CD4-positive, alpha-beta T cell treated with Interleukin-17A for 1 hour (primary cell): Measurements from ENCODE around the gene KLF15.

Experiments used
- DNase-seq: peaks from one replicate; pipeline ENCODE4 v3.0.0-alpha.2; 2020

The KLF15 gene

DNA sequence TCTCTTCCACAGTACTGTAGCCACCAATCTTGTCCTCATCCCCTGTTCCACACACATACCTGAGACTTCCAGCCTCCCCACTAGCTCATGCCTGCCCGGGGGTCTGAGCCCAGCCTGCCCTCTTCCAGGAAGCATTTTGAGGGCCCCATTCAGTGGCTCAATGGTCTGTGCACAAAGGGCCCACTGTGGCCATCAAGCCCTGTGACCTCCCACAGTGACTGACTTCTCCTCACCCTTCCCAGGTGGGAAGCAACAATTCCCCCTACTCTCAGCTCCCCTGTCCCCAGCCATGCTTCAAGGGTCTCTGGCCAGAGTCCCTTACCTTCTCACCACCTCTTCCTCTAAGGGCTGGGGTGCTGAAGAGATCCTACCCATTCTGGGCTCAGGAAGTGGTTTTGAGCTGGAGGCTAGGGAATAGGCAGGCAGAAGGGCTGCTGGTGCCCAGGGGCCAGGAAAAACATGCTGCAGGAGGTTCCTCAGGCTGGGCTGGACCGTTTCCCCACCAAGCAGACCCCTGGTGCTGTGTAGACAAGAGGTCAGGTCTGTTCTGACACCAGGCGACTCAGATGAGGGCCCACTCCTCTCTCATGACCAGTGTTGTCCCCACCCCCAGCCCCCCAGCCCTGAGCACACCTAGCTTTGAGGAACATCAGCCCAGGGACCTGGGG is 3.0 kb upstream of the KLF15 start:
- no peak for DNase-seq

DNA sequence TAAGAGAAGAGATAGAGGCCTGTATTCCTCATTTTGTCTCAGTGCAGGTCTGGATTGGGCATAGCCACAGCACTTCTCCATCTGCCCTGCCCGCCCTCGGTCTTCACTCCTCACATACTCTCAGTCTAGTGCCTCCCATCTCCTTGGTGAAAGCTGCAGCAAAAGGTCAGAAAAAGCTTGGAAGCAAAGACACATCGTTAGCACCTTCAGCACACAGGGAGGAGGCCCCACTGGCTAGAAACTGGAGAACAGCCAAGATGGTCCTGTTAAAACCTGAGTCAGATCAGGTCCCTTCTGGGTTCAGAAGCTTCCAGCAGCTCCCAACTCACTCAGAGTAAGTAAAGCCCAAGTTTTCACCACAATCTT is 1.6 kb upstream of the KLF15 start:
- no peak for DNase-seq

DNA sequence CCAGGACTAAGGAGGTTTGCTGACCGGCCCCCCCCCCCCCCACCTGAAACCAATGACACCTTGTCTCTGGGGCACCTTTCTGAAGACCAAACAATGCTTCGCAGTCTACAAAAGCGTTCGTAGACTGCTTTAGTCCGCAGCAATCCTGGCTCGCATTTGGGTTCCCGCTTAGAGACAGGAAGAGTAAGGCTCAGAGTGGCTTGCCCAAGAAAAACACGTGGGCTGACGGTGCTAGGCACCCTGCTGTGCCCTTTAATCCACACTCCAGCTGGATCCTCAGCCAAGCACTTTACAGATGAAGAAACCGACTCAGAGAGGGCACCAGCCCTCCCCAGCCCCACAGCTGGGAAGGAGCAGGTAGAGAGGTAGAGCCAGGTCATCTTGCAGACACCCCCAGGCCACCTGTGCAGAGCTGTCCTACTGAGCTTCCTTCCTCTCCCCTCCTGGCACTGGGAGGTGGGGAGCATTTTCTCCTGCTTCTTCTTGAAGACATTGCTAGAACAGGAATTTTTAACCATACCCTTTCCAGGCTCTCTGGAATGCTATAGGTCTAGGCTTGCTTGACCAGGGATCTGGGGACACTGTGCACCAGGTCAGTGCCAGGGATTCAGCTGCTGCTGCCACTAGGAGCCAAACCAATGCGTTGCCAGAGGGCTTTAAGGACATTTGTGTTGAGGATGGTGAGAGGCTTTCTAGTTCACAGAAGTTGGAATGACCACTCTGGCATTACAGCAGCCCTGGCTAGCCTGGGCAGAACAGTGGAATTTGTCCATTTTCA is 1.0 kb upstream of the KLF15 start:
- peak; percentile 3 for DNase-seq

DNA sequence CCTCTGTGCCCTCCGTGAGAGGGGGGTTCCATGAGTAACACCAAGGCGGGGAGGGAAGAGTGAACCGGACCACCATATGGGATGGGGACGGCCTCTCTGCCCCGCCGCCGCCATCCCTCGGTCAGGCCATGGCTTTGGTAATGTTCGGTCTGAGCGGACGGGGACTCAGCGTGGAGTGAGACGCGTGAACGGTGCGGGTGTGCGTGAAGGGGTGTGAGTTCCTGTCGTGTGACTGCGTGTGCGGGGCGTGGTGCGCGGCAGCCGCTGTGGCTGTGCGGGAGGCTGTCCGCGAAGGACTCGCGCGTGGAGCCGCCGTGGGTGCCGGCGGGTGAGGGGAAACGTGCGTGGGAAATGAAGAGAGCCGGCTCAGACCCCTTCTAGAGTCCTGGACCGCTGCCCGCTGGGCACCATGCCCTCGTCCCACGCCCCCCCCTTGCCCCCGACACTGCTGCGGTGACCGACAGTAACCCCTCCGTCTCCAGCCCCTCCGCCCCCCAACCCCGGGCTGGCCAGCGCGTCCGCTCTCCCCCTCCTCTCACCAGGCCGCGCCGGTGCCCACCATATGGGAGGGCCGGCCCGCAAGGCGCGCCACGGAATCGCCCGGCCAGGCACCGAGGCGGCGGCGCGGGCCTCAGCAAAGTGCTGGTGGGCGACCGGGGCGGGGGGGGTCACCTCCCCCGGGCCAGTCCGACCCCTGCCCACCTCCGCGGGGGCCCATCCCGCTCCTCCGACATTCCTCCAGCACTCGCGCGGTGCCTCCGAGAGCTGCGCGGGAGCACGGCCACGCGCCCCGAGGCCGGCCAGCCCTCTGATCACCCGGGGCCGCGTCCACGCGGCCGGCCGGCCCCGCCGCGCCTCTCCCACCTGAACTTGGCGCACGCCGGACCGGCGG is 589 bp downstream of the KLF15 start:
- peak; percentile 25 for DNase-seq

DNA sequence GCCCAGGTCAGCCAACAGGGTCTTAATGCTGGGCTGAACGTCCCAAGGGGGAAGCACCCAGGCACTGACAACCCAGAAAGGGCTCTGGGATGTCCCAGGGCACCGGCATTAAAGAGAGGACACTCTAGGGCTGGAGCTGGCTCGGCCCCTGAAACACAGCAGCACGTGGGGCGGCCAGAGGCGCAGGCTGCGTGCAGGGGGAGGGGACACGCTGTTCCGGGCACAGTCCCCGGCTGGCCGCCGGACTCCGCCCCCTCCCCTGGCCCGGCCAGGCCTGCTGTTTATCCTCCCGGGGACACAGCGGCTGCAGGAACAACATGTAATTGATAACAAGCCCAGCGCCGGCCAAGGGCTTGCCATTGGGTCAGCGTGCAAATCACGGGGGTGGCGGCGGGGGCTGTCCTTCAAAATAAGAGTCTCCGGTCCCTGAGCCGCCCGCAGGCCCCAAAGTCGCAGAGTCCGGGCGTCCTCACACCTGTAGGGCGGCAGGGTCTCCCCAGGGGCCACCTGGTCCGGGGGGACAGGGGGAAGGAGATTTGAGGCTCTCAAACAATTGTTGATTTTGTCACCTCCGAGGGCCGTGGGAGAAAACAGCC is 1.3 kb downstream of the KLF15 start:
- peak; percentile 2 for DNase-seq

DNA sequence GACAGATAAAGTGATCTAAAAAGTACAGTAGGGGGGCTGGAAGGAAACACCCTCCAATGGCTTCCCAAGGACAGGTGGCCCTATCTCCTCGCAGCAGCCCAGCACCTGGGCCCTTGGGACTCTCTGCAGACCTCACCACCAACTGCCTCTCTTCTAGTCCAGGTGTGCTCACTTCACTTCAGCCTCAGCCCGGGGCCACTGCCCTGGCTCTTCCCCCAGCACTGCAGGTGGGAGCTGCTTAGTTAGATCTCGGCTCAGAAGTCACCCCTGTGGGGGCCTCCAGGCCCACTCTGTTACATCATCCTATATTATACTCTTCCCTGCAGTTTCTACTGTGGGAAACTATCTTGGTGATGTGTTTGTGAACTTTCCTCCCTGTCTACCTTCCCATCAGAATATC is 2.0 kb downstream of the KLF15 start:
- DNase-seq: no peak

DNA sequence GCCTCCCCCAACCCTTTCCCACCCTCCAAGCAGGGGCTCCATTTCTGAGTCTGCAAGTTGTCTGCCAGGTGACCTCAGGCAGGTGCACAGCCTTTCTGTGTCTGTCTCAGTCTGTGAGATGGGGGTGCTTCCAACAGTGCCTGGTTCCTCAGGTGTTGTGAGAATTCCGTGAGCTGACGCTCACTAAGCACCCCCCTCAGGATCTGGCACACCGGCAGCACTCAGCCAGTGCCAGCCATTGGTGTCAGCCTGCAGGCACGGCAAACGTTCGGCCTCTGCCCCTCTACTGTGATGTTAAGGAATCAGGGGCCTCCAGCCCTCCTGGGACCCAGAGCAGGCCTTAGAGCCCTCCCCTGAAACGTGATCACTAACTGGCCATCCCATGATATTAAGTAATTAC is 2.4 kb downstream of the KLF15 start:
- DNase-seq: no peak

DNA sequence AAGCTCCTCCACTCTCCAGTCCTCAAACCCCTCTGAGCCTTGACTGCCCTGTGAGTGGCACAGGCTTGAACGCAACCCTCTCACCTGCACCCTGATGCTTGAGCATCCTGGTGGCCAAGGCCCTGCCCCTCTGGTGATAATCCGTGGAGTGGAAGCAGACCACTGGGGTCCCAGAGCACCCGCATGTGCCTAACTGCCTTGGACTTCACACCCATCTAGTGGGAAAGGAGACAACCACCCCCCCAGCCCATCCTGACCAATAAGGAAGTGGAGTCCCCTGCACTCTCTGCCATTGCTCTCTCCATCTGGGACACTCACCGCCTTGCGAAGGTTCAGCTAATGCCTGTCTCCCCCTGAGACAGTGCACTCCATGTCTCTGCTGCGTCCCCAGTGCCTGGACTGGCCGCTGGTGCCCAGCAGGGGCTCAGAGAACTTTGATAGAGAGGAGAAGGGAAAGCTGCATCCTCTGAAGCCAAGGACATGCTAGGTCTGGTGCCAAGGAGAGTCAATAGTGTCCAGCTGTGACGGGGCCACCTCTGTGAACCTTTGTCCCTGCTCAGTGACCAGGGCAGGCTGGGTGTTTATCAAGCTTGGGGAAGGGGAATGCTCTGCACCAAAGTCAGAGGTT is 3.4 kb downstream of the KLF15 start:
- DNase-seq: no peak

DNA sequence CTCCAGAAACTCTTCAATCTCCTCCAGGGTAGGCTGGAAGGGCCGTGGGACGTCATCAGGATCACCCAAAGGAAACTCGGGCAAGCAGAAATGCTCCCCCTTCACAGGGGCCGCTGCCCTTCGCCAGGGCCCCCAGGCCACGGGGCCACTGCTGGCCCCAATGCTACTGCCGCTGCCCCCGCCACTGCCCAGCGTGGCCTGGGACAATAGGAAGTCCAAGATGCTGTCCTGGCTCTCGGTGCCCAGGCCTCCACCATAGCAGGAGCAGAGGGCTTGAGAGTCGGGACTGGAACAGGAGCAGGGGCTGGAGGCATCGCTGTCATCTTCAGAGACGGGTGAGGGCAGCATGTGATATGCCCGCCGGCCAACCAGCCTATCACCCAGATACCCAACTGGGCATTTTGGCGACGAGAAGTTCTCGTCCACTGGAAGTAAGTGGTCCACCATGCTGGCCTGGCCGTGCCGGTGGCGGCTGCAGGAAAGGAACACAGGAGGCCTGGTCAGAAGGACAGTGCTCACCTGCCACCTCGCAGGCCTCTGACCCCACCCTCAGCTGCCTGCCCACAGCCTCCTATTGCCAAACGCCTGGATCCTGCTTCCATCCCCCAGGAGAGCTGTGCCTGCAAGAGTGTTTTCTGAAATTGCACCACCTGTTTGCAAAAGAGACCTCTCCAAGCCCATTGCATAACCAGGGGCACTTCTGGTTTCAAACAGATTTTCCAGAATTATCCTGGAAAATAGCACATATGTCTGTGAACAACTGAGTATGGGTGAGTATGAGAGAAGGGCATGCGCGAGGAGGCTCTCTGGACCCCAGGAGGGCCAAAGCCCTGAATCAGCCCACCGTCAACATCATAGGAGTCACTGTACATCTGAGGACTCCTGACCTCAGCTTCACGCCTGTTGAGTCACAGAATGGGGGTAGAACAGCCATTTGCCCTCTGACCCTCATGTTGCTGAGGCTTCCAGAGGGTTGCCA is 4.4 kb downstream of the KLF15 start:
- no peak for DNase-seq

DNA sequence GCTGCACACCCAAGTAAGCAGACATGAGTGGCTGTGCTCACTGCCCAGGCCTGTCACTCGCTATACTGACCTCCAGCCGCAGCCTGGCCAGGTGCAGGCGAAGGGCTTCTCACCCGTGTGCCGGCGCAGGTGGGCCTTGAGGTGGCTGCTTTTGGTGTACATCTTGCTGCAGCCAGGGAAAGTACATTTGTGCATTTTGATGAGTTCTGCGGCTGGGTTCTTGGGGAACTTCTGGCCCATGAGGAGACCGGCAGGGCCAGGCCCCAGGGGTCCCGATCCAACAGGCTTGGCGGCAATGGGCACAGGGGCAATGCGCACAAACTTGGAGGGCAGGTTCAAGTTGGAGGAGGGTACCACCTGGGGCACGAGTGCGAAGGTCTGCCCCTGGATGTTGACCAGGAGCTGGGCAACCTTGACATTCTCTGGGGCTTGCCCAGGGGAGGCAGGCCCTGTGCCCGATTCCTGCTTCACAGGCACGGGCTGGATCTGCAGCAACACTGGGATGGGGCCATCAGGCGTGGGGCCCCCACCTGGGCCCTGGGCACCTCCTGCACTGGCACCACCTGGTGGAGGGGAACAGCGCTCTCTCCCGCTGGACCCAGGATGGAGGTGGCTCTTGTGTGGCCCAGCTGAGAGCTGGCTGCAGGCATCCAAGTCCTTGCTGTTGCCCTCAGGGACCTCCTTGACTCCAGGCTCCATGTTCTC is 5.3 kb downstream of the KLF15 start:
- no peak for DNase-seq

DNA sequence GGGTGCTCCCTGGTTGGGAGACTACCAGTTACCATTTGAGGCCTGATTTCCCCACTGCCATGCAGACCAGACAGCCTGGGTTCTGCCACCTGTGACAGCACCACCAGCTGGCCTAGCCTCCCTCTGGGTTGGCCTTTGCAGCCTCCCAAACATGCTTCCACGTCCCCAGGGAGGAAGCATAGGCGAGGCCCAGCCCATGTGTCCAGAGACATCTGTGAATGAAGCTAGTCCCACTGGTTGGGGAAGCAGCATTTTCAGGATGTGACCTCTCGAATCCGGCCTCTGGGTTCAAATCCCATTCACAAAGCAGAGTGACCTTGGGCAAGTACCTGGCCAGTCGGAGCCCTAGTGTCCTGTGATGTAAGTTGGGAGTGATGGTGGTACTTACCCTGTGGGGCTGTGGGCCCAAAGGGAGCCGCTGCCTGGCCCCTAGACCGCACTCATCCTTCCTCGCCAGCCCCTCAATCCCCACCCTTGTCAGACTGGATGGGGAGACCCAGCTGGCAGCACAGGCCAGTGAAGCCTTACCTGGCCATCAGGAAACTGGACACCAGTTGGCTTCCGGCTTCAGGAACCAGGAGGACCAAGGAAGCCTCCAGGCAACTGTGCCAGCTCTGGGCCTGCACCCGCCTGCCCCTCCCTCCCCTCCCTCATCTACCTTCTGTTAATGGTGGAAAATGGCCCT is 6.0 kb downstream of the KLF15 start:
- DNase-seq: no peak

DNA sequence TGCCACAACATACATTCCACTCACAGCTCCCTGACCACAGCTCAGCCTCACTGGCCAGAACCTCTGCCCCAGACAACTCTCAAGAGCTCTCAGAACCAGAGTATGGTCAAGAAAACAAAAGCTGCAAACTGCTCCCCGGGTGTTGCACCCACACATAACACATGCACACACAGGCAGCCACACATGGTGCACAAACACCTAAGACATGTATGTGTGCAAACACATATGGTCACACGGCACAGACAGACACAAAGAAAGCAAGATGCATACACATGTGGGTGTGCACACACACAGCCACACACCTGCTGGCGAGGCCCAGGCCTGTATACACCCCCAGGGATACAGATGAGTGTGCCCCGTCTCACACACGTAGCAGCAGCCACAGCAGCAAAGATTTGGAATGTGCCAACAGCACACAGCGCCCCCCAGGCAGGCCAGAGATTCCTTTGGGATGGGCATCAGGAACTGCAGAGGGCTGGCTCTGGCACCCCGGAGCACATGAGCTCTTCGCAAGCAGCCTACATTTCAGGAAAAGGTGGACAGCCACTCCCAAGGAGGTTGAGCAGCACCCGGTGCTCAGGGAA is 6.6 kb downstream of the KLF15 start:
- DNase-seq: no peak

DNA sequence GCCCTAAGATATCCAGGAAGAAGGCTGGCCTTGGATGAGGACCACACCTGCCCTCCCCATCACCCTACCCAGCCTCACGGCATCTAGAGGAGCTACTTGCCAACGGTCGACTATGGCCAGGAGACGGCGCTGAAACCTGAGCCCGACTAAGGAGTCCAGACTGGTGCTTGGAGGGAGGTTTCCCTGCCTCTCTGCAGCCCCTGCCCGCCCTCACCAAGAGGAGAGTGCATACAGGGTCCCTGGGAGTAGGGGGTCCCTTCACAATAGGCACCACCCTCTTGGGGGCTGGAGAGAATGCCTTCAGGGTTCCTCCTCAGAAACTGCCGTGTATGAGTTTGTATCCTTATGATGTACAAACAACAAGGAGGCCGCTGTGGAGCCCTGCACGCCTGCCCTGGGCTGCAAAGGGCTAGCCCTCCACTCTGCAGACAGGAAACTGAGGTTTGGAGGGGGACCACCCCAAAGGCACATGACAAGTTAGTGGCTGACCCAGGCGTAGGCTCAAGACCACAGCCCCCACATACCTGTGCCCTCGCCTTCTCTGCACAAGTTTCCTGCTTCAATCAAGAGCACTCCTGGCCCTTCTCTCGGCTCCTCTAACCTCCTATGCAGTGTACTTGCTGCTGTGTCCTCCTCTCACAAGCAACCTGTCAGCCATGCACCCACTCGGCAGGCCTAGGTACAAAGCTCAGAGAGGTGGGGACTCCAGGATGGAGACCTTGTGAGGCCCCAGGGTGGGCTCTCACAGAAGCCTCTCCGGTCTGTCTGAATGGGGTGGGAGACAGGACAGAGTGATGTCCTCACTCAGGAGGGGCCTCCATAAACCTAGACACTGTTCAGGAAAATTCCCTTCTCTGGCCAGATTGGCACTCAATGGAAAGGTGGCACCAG is 7.4 kb downstream of the KLF15 start:
- no peak for DNase-seq

DNA sequence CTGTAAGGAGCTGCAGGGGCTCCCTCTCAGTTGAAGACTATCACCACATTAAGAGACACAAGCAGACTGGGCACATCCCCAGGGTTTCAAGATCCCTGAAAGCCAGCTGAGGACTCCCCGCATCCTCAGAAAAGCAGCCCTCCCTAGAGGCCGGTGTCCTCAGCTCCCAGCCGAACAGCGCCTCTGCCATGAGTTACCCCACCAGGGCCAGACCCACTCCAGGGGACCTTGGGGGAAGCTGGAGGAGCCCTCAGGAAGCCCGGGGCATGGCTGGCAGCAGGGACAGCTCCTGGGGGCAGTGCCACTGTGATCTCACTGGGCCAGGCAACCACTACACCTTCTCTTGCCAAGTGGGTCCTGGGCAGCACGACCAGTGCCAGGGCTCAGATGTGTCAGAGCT is 8.1 kb downstream of the KLF15 start:
- no peak for DNase-seq

DNA sequence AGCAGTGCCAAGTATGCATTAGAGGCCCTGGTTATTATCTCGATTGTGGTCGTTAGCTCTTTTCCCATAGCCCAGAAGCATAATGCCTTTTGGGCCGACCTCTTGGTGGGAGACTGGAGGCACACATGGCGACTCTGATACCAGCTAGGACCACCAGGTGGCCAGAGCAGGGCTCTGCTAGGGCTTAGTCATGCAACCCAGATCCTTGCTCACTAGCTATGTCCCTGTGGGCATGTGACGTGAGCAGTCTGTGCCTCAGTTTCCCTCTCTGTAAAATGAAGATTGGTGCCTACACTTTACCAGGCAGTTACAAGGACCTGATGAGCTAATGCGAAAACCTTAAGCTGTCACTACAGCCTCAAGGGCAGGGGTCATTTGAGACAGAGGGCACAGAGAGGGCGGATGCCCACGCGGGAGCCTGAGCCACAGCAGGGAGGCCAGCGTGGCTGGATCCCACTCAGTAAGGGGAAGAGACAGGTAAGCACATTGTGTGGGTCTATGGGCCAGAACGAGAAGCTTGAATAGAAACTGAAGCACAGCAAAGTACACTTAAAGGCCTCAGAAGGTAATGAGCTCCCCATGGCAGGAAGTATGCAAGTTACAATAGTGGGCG is 8.8 kb downstream of the KLF15 start:
- no peak for DNase-seq

DNA sequence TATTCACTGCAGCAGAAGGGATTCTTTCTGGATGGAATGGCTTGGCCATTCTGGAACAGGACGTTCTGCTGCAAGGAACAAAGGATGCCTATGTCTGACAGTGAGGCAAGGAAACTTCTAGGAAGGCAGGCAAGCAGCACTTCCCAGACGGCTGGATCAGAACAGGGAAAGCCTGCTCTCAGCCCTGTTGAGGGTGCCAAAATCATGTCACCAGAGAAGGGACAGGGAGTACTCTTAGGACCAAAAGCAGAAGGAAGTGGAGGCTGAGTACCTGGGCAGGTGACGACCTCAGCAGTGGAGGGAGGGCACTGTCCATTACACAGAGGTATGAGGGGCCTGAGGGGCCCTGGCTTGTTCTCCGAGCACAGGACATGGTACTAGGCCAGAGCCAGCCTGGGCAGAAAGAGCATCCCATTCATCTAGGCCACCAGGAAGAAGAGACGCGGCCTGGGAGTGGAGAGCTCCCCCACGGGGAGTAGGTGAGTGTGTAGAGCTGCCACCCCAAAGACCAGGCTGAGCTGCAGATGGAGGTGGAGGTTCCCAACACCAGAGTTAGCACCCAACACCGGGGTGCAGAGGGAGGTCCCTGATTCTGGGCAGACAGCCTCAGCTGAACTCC is 9.6 kb downstream of the KLF15 start:
- DNase-seq: no peak

DNA sequence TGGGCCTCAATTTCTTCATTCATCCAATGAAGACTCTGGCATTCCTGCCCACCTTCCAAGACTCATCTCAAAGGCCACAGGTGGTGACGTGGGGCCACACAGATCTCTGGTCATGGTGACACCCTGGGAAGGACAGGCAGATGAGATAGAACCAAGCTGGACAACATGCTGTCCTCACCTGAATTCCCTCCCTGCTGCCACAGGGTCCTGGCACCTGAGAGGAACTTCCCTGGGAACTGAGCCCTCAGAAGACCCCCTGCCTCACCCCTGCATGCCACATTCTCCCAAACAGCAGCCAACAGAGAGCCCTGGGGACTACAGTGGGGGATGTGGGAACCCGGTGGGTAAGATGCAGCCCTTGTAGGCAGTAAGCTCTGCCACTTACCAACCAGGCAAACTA is 10.7 kb downstream of the KLF15 start:
- DNase-seq: no peak
